HepG2 (cell line): ENCODE data around the gene RPP25L. TPM values are rescaled to one million over a fixed set of nuclear protein-coding genes. Genes with fewer than 3 reads are reported as not detected.

Experiments used
- ATAC-seq: fragments of 200-7000 bp; cut with Tn5 transposase; 3 replicates; pipeline ENCODE4 v1.9.1; 2020; ENCODE audit warnings: mild to moderate bottlenecking, moderate library complexity
- BruUV-seq: library from RNA; stranded (reverse); fragments of 400-500 nt; replicated peaks from 2 replicates; lab custom pipeline; 2021; lab: Mats Ljungman, UMichigan
- CTCF ChIA-PET: fragments of 300-600 bp; formaldehyde crosslinking; extraction: SDS; loops from one replicate; lab custom pipeline; 2021; ENCODE audit warnings: low total read pairs, inconsistent platforms, low intra/inter-chr PET ratio; lab: Yijun Ruan, JAX
- POLR2A ChIA-PET: fragments of 350-600 bp; sonication (Branson Sonifier 250); formaldehyde crosslinking; loops from one replicate; lab custom pipeline; 2020; ENCODE audit warnings: antibody characterized with exemption, inconsistent platforms; lab: Yijun Ruan, JAX
- DNase-seq: peaks from one replicate; pipeline ENCODE4 v3.0.0-alpha.2; 2015; ENCODE audit warnings: low spot score
- FAIRE-seq: peaks from 3 replicates; lab custom pipeline; 2011; peaks lifted over from hg19 to GRCh38; lab: Jason Lieb, UNC
- H2AFZ ChIP-seq: one replicate; pipeline ENCODE4 v1.6.1; 2011; ENCODE audit warnings: low read length, inconsistent platforms
- H3K27ac ChIP-seq: fragments of 300-600 bp; 3 replicates; pipeline ENCODE4 v1.8.0; 2011; ENCODE audit warnings: mixed run types, mild to moderate bottlenecking, mixed read lengths, low read length, inconsistent platforms; ENCODE audit not compliant: insufficient read depth; ENCODE audit errors: extremely low read length
- H3K27me3 ChIP-seq, 2 experiments: fragments of 200-600 bp in 1 of 2; 2 replicates in 1 of 2; 3 replicates in 1 of 2; pipeline versions ENCODE4 v1.6.0 to v1.8.0; 2011; ENCODE audit warnings: low read length in 2 of 2, mild to moderate bottlenecking in 2 of 2, moderate library complexity in 2 of 2, inconsistent platforms in 1 of 2; ENCODE audit not compliant: insufficient read depth in 2 of 2, control insufficient read depth in 1 of 2
- H3K36me3 ChIP-seq, 2 experiments: fragments of 200-600 bp in 1 of 2; replicated peaks in 1 of 2; 2 replicates in 1 of 2; 3 replicates in 1 of 2; pipeline versions ENCODE4 v1.5.1 to v1.8.0; 2011; ENCODE audit warnings: low read length in 2 of 2, inconsistent platforms in 1 of 2; ENCODE audit not compliant: insufficient read depth in 2 of 2, control insufficient read depth in 1 of 2
- H3K4me1 ChIP-seq: 2 replicates; pipeline ENCODE4 v1.5.1; 2012; ENCODE audit warnings: low read length, inconsistent platforms; ENCODE audit not compliant: insufficient read depth
- H3K4me2 ChIP-seq: 2 replicates; pipeline ENCODE4 v1.6.0; 2011; ENCODE audit warnings: low read depth, low read length, inconsistent platforms
- H3K4me3 ChIP-seq, 3 experiments: fragments of 200-600 bp in 1 of 3; sonication (generic), shearing (Covaris generic) in 1 of 3; replicated peaks in 1 of 3; 2 replicates each; pipeline ENCODE4 v1.5.1; 2011 to 2016; ENCODE audit warnings: low read length in 3 of 3, inconsistent platforms in 2 of 3, low read depth in 2 of 3, mild to moderate bottlenecking in 2 of 3, control low read depth in 1 of 3, mixed read lengths in 1 of 3; ENCODE audit not compliant: insufficient read depth in 1 of 3
- H3K79me2 ChIP-seq: one replicate; pipeline ENCODE4 v1.6.1; 2011; ENCODE audit warnings: low read length, inconsistent platforms; ENCODE audit not compliant: insufficient read depth
- H3K9ac ChIP-seq: 2 replicates; pipeline ENCODE4 v1.6.0; 2011; ENCODE audit warnings: mild to moderate bottlenecking, low read depth, low read length, inconsistent platforms; ENCODE audit not compliant: insufficient read depth
- H3K9me3 ChIP-seq: 2 replicates; pipeline ENCODE4 v1.5.1; 2012; ENCODE audit warnings: mild to moderate bottlenecking, low read length
- H4K20me1 ChIP-seq: 2 replicates; pipeline ENCODE4 v1.6.0; 2011; ENCODE audit warnings: inconsistent platforms, mild to moderate bottlenecking, low read length, moderate library complexity; ENCODE audit not compliant: insufficient read depth
- ARNT2 ChIP-seq: sonication (generic); formaldehyde crosslinking; IDR thresholded peaks from 2 replicates; pipeline ENCODE4 v1.8.0; 2022; ENCODE audit warnings: mild to moderate bottlenecking, low read depth, missing genetic modification reagents, moderate library complexity
- WGBS: methylation state at CpG from one replicate; pipeline ENCODE4 v1.1.6; 2017; ENCODE audit warnings: low lambda C conversion rate; 5-methylcytosine and 5-hydroxymethylcytosine counted together
- in situ Hi-C: cut with HindIII; loops from 2 replicates; pipeline ENCODE4 v1.10.0; 2017; ENCODE audit warnings: low pct_unique_long_range_greater_than_20kb; ENCODE audit not compliant: extremely low pct_ligation_motif_present
- intact Hi-C: fragments of 100-400 bp; cut with micrococcal nuclease; formaldehyde crosslinking; loops from one replicate; pipeline ENCODE4 v1.10.0; 2022; ENCODE audit not compliant: unreplicated experiment
- polyA plus RNA-seq, 8 experiments: library from polyadenylated mRNA; depleted of rRNA in 3 of 8; stranded (reverse) in 7 of 8; unstranded in 1 of 8; fragments of >200 nt; fragmentation: Illumina TruSeq in 4 of 8; extraction: Trizol in 4 of 8; gene quantifications; 2 replicates each; pipeline versions ENCODE4 v1.2.1 to v1.2.3, GENCODE V29; 2011 to 2016; ENCODE audit warnings: low read depth in 4 of 8, missing spikeins in 1 of 8, mixed read lengths in 1 of 8; ENCODE audit not compliant: insufficient read depth in 1 of 8
- total RNA-seq, 5 experiments: library from RNA; depleted of rRNA; stranded (reverse); fragments of >200 nt; fragmentation: Illumina TruSeq; extraction: Trizol; gene quantifications; 2 replicates each; pipeline ENCODE4 v1.2.3, GENCODE V29; 2016; ENCODE audit warnings: low read depth in 1 of 5
- TF ChIP-seq, protein P1 (sequence below): IDR thresholded peaks from 2 replicates; pipeline ENCODE4 v1.6.1; 2018; ENCODE audit warnings: missing genetic modification reagents, mild to moderate bottlenecking, missing compliant biosample characterization
- TF ChIP-seq, protein P2 (sequence below): sonication (generic); formaldehyde crosslinking; IDR thresholded peaks from 2 replicates; pipeline ENCODE4 v1.4.0; 2020; ENCODE audit warnings: low read depth, mild to moderate bottlenecking, missing genetic modification reagents
- TF ChIP-seq, protein P3 (sequence below): sonication (generic); formaldehyde crosslinking; conservative IDR thresholded peaks from 2 replicates; pipeline ENCODE4 v1.4.0; 2020; ENCODE audit warnings: missing genetic modification reagents

RPP25L gene
- total and polyA plus RNA-seq, 2 of the 13 experiments (the other 11 are each of a cell fraction or from before 2014, with no cell fraction given), result 24.5 to 27.3 TPM

DNA sequence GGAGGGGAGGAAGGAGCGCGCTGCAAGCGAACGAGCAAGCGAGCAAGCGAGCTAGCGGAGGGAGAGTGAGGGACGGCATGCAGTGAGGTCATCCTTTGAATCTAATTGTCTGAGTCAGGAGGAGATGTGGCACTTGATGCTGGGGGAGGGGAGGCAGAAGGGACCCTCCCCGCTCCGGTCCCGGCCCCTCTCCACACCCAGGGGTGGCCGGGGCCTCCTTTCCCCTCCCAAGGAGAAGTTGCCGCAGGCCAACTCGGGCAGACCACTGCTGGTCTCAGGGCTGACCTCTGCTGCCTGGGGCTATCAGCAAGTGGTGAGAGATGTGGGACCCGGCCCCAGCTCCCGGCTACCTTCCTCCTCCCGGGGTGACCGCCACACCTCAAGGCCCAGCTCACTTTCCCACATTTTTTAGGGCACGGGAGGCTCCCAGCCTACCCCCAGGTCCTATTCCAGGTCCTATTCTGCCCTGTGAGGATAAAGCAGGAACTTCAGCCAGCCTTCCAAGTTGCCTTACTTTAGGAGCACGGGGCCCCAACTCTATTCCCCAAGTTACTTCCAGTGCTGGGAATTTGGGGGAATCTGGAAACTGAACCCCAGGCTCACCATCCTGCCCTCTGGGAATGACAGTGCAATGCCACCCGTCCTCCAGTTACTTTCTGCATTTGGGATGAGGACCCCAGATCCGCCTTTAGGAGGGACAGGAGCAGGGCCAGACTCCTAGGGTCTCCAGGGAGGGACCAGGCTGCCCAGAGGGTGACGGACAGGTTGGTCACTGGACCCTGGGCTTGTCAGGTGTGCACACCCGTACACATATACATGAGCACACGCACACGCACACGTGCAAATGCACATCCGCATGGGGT is 33.4 kb downstream of the RPP25L start:
- WGBS, result 60% methylated on average over 12 of the region's 28 CpGs
- Histone ChIP-seq H3K79me2 (no peaks in the 10 kb centered on the region), H3K27ac (no peak overlapping the region), H3K4me3 (no peak overlapping the region), H3K9ac (no peak overlapping the region), H3K27me3 (peaks cover 13 to 74% of the 10 kb centered on the region in 2 experiments; a peak in 4 of 5 replicates), H3K36me3 (no peaks in the 10 kb centered on the region), H3K4me2 (no peak overlapping the region), H4K20me1 (no peaks in the 10 kb centered on the region), H3K9me3 (no peaks in the 10 kb centered on the region), H3K4me1 (no peaks in the 10 kb centered on the region), H2AFZ (no peak overlapping the region)
- no TSS peak for BruUV-seq
- intact Hi-C loops, result no loop called here
- FAIRE-seq, result no peak
- no peak for DNase-seq
- in situ Hi-C loops, result no loop called here
- ATAC-seq, result no peak
- ChIA-PET POLR2A (no interaction called here), CTCF (no interaction called here)
- TF ChIP-seq, protein P1, sequence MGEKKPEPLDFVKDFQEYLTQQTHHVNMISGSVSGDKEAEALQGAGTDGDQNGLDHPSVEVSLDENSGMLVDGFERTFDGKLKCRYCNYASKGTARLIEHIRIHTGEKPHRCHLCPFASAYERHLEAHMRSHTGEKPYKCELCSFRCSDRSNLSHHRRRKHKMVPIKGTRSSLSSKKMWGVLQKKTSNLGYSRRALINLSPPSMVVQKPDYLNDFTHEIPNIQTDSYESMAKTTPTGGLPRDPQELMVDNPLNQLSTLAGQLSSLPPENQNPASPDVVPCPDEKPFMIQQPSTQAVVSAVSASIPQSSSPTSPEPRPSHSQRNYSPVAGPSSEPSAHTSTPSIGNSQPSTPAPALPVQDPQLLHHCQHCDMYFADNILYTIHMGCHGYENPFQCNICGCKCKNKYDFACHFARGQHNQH, result no peak
- TF ChIP-seq ARNT2 (CRISPR knock-in tag), result no peak
- TF ChIP-seq, protein P2, sequence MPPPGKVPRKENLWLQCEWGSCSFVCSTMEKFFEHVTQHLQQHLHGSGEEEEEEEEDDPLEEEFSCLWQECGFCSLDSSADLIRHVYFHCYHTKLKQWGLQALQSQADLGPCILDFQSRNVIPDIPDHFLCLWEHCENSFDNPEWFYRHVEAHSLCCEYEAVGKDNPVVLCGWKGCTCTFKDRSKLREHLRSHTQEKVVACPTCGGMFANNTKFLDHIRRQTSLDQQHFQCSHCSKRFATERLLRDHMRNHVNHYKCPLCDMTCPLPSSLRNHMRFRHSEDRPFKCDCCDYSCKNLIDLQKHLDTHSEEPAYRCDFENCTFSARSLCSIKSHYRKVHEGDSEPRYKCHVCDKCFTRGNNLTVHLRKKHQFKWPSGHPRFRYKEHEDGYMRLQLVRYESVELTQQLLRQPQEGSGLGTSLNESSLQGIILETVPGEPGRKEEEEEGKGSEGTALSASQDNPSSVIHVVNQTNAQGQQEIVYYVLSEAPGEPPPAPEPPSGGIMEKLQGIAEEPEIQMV (CRISPR knock-in tag), result no peak
- TF ChIP-seq, protein P3, sequence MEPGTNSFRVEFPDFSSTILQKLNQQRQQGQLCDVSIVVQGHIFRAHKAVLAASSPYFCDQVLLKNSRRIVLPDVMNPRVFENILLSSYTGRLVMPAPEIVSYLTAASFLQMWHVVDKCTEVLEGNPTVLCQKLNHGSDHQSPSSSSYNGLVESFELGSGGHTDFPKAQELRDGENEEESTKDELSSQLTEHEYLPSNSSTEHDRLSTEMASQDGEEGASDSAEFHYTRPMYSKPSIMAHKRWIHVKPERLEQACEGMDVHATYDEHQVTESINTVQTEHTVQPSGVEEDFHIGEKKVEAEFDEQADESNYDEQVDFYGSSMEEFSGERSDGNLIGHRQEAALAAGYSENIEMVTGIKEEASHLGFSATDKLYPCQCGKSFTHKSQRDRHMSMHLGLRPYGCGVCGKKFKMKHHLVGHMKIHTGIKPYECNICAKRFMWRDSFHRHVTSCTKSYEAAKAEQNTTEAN (CRISPR knock-in tag), result no peak
